GM19467 (cell line): ENCODE data around the gene CASD1.

Source experiments
- ATAC-seq: cut with Tn5 transposase; IDR thresholded peaks from one replicate; pipeline ENCODE4 v1.9.1; 2021; ENCODE audit warnings: mild to moderate bottlenecking, moderate library complexity; ENCODE audit not compliant: unreplicated experiment

CASD1 gene

DNA sequence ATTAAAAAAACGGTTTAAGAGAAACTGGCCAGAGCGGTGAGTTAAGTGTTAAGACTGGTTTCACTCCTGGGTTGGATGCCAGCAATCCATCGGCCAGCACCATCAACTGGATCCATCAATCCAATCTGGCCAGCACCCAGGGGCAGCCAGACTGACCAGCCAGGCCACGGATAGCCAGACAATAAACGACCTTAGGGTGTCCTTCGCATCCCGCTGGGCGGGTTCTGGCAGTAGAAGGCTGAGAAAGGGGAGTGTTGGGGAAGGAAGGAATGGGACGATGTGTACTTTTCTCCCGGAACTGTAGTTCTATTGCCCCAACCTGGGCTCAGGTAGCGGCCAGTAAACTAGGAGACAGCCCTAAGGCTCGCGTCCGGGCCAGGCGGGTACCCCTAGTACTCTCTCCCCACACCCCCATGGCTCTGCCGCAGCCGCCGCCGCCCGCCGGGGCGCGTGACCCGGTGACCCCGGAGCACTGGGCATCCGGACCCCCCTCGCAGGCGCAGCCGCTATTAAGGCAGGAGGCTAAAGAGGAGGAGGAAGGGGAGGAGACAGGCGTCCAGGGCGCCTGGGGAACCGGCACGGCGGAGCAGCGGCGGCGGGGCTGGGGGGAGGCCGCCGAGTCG lies at the start of gene CASD1:
Gene CASD1 (plus strand): TSS at position 546 of the 623 bp plus-strand sequence. CDS start 276 bp downstream, outside the sequence.
- ATAC-seq: peak; percentile 70

DNA sequence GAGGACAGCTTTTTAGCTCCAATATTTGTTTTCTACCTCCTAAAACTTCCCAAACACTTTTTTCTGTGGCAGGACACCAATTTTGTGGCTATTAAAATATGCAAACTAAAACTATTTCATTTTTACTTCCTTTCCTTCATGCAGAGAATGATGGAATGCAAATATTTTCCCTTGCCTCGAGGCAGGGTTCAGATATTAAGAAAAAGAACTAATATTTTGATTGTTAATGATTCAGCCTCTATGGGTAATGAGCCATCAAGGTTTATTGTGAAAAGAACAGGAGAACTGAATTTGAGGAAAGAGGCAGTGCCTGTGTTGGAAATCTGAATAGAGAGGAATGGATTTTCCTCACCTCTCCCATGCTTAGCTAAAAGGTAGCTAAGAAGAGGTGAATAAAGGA lies 43.1 kb upstream of the CASD1 start:
- ATAC-seq: no peak

DNA sequence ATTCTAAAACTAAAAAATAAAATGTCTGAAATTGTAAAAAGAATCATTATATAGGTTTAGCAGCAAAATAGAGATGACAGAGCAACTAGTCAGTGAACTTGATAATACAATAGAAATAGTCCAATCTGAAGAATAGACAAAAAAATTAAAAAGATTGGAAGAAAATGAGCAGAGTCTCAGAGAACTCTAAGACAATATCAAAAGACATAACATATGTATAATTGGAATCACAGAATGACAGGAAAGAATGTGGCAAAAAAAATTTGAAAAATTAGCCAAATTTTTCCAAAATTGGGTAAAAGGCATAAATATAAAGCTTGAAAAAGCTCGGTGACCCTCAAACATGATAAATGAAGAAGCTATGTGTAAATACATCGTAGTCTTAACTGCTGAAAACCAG lies 38.0 kb upstream of the CASD1 start:
- no peak for ATAC-seq

DNA sequence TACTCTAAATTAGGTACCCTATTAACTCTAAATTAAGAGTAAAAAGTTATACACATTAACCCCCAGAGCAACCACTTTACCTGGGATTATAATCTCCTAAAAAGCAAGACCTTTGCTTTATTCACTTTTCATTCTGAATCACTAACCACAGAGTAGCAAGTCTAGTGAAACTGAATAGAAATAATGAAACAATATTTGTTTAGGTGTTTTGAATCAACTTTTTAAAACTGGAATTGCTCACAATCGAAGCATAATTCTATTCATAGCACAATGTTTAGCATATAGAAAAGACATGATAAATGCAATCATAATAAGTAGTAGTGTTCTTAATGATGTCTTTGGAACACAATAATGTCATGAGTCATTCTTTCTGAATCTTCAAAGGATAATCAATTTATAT lies 37.0 kb upstream of the CASD1 start:
- no peak for ATAC-seq

DNA sequence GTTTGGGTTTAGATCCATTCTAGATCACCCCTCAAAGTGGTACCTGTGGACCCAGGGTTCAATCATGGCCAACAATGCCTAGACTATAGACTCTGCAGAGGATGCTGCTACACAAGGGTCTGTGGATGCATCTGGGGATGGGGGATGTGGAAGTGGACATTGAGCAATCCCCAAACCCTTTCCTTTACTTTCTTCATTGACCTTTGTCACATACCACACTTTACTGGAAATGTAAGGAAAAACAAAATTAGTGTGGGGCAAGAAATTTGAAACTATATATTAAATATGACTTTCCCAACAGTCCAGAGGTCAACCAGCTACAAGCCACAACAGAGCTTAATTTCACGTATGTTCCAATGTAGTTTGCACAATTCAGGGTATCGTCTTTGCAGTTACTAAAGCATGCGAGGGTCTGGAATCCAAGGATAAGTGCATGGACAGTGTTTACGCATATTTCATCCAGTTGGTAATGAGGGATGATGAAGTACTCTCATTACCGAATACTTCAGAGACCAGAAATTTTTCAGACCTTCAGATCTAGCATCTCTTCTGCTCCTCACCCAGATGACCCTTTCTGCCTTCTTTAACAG lies 33.3 kb upstream of the CASD1 start:
- no peak for ATAC-seq

DNA sequence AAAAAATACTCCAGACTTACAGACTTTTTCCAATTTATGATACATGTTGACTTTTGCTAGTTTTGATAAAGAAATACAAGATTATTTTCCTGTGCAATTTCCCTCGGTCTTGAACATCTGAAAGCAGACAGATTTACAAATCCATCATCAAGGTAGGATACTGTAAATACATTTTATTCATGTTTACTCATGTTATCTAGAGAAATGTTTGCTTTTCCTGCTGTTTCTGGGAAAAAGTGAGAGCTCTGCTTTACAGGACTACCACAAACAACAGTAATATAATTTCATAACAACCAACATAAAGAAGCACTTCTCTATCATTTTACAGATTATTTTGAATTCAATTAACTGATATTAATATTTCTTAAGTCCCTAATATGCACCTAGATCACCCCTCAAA lies 31.7 kb upstream of the CASD1 start:
- ATAC-seq: no peak

DNA sequence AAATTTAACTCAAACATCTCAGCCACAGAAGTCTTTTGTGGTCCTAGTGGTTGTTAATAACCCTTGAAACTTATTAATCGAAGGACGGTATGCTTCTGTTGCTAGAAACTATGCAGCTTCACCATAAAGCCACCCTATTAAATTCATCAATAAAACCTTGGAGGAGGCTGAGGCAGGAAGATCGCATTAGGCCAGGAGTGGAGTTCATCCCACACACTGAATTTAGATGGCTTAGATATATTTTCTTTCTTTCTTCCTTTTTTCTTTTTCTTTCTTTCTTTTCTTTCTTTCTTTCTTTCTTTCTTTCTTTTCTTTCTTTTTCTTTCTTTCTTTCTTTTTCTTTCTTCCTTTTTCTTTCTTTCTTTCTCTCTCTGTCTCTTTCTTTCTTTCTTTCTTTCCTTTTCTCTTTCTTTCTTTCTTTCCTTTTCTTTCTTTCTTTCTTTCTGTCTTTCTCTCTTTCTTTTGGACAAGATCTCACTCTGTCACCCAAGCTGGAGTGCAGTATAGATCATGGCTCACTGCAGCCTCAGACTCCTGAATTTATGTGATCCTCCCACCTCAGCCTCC lies 30.9 kb upstream of the CASD1 start:
- no peak for ATAC-seq

DNA sequence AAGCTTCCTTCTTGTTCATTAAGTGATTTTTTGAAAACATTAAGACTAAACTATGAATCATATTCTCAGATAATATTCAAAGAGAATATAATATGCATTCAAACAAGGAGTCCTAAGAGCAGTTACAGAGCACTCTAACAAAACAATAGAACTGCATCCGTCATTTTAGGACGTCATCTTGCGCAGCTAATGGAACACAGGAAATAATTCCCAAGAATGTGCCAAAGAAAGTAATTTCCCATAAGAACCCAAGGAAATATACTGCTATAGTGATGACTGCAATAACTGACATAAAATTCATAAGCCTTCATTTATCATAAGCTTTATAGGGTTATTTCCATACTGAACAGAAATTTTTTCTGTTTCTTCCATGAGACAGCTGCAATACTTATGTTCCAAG lies 28.3 kb upstream of the CASD1 start:
- no peak for ATAC-seq

DNA sequence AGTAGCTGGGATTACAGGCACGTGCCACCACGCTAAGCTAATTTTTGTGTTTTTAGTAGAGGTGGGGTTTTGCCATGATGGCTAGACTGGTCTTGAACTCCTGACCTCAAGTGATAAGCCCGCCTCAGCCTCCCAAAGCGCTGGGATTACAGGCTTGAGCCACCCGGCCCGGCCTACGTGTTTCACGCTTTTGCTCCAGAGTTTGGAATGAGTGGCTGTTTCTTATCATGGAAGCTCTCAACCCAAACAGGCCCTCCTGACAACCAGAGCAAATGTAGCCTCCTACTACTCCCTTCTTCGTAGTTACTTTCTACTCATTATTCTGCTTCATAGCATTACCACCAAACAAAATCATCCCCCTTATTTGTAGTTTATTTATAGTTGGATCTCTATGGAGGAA lies 26.8 kb upstream of the CASD1 start:
- ATAC-seq: no peak

DNA sequence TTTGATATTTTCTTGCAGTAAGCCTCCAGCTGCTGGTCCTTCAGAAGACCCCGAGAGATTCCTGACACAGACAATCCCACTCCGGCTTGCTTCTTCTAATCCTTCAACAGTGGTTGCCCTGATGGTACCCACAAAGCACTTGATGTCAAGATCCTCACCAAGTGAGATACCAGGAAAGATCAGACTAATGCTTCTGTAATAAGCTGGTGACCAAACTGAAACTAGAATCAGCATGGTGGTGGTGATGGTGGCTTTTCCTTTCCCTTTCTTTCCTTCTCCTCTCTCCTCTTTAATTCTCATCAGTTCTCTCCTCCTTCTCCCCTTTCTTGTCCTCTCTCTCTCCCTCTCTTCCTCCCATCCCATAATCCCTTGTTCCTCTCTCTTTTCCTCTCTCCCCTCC lies 25.8 kb upstream of the CASD1 start:
- ATAC-seq: no peak

DNA sequence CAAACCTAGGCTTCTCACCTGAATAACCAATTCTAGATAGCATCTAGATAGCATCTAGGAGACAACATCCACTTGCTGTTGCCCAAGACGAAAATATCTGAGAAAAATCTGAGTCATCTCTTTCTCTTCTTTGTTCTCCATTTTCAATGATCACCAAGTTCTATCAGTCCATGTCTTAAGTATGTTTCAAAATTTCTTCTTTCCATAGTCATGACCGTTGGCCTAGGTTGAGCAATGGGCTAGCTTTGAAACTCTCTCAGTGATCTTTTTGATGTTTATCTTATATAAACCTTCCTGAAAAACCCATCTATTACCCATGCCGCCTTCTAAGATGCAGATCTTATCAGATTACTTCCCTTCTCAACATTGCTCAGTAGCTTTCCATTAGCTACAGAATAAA lies 23.4 kb upstream of the CASD1 start:
- no peak for ATAC-seq

DNA sequence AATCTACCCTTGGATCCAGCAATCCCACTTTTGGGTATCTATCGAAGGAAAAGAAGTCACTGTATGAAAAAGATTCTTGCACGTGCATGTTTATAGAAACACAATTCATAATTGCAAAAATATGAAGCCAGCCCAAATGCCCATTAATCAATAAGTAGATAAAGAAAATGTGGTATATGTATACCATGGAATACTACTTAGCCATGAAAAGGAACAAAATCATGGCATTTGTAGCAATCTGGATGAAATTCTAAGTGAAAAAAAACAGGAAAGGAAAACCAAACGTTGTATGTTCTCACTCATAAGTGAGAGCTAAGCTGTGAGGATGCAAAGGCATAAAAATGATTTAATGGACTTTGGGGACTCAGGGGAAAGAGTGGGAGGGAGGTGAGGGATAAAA lies 18.2 kb upstream of the CASD1 start:
- no peak for ATAC-seq

DNA sequence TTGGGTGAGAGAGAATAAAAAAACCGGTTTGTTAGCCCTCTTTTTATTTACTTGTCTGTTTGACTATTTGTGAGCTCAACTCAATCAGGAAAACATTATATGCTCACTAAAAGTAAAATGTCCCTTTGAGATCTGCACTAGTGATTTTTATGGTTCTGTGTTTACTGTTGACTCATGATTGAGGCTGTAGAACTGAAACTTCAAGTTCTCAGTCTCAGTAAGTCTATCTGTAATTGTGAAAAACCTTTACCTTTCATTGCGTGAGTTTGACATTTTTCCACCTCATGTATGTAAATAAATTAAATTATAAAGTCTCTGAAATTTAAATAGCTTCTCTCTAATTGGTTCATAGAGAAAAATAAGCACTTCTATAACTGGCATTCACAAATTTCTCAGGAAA lies 17.0 kb upstream of the CASD1 start:
- peak; percentile 97 for ATAC-seq

DNA sequence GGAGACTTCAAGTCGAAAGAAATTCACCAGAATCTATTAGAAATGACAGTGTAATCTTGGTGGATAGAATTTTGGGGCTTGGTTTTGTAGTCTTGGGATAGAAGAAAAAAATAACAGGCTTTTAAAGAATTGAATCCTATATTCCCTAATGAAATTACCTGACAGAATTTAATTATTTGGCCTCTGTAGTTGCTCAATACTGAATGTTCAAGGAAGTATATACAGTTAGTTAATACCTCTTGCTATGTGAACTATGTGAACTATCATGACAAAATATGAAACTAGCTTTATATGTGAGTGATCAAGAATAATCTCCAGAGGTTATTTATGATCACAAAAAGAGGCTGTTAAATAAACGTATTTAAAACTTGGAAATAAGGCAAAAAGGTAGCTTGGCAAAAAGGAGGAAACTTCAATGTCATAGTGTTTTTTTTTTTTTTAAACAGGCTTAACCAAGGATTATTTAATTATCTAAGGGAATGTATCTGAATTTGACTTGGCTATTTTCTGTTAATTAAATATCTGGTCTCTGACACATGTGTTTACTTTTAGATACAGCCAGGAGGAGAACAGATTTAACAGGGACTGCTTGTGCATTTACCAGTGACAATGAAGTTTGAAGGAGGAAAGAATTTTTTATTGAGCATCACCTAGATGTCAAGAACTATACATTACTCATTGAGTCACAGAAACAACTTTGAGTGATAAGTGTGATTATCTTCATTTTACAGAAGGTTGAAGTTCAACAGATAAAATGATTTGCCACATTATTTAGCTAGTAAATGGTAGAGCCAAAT lies 11.5 kb upstream of the CASD1 start:
- no peak for ATAC-seq

DNA sequence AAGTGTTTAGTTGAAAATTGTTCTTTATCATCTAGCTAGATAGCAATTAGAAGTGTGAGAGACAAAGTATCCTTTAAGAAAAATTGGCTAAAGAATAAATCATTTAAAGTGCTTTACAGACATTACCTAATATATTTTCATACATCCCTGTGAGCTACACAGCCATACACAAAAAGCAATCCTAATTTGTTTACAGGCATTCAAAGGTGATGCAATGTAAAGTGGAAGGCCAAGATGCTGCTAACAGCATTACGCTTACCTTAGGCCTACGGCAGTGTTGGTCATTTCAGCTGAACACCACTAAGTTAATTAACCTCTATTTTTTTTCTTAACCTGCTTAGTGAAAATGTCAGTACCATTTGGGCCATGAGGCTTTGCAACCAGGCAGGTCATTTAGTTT lies 10.7 kb upstream of the CASD1 start:
- no peak for ATAC-seq

DNA sequence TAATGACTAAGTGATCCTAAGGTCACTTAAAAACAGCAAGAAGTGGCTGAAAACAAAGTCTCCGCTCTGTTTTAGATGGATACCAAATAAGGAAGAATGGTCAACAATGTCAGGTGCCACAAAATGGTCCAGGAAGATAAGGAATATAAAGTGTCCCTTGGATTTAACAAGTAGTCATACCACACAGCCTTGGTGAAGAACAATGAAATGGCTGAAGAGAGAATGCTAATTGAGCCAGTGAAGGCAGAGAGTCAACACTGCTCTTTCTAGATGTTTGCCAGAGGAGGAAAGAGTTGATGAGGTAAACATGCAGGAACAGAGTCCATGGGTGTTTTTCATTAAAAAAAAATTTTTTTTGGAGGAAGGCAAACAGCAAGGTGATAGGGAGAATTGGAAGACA lies 2.1 kb upstream of the CASD1 start:
- no peak for ATAC-seq

DNA sequence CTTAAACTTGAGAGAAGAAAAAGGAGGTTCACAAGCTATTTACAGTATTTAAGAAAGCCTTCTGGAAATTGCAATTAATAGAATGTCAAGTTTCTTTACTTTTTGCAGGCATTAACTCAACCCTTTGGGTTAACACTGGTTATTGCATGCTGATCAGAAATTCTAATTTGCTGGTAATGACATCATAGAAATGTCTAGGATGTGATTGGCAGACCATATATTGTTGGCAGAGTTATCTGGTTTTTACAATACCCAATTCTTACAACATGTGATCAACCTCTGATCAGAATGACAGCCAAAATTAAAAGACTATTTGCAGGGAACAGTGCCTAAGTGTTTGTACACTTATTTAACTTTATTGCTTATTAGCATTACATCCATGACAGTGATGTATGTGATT lies 1.6 kb upstream of the CASD1 start:
- no peak for ATAC-seq

DNA sequence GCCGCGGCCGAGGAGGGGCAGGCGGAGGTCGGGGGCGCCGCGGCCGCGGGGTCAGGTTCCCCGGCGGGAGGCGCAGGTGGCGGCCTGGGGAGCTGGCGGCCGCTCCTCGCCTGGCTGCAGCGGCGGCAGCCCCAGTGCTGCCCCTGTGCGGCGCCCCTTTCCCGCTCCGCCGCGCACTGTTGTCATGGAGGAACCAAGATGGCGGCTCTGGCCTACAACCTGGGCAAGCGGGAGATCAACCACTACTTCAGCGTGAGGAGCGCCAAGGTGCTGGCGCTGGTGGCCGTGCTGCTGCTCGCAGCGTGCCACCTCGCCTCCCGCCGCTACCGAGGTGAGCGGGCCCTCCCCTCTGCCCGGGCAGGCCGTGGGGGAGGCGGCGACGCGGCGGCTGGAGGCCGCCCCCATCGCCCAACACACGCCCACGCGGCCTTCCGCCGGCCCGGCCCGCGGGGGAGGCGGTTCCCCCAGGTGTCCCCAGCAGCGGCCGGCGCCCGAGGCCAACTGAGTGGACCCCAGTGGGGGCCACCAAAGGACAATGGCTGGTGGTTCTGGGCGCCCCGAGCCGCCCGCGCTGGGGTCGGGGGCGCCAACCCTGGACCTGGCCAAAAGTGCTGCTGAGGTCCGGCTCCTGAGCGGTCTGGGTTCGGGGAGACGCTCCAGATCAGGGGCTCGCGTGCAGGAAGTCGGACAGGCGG lies 425 bp downstream of the CASD1 start:
- peak; percentile 72 for ATAC-seq

DNA sequence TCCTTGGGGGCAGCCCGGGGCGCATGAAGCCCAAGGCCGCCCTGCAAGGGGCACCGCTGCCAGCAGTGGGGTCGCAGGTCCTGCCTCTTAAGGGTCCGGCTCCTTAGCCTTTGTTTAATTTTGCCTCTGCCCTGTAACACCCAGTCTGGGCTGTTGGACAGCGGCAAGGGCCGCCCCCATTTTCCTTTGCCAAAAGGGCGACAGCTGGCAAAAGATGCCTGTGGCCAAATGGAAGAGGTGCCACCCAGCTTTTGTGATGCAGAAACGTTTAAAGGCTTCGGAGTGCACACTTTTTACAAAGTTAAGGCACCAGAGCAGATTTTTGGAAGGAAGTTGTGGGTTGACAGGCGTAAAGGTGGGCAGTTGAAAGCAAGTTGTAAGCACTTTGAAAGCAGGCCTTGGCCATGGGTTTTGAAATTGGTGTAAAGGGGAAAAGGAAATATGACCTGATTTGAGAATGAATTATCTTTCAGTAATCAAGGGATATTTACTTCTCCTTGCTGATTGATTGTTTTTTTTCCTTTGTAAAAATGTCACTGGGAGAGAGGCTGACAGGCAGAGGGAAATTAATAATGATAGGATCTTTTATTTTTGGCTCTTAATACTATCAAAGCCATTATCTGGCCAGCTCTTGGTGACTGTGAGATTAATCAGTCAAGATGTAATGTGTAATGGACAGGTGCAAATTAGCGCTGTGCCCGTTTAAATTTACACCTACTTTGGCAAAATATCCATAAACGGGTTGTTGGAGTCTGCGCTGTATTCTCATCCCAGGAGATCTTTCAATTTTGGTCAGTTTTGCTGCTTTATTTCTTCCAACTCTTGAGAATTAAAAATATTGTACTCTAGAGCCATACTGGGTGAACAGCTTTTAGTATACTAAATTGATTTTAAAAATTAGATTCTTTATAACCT lies 1.2 kb downstream of the CASD1 start:
- peak; percentile 11 for ATAC-seq

DNA sequence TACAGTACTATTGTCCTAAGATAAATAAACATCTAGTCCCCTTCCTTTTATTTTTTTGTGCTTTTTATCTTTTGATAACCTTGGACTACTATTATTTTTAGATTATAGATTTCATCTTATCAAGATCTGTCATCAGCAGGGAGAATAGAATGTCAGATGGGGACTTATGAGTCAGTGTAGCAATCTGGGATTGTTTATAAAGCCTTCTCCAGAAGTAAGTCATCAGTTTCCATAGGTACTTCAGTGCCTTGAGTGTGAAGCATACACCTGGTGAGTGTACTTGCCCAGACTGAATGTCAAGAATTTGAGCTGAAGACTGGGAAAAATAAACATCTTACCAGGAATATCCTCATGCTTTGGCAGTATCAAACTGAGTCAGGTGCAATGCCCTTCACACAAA lies 2.1 kb downstream of the CASD1 start:
- no peak for ATAC-seq
